HK-2 (cell line): ENCODE results near the gene CDHR5.

Experiments
- DNase-seq: peaks from one replicate; pipeline ENCODE4 v3.0.0-alpha.2; 2018; ENCODE audit not compliant: unreplicated experiment

Gene CDHR5

DNA sequence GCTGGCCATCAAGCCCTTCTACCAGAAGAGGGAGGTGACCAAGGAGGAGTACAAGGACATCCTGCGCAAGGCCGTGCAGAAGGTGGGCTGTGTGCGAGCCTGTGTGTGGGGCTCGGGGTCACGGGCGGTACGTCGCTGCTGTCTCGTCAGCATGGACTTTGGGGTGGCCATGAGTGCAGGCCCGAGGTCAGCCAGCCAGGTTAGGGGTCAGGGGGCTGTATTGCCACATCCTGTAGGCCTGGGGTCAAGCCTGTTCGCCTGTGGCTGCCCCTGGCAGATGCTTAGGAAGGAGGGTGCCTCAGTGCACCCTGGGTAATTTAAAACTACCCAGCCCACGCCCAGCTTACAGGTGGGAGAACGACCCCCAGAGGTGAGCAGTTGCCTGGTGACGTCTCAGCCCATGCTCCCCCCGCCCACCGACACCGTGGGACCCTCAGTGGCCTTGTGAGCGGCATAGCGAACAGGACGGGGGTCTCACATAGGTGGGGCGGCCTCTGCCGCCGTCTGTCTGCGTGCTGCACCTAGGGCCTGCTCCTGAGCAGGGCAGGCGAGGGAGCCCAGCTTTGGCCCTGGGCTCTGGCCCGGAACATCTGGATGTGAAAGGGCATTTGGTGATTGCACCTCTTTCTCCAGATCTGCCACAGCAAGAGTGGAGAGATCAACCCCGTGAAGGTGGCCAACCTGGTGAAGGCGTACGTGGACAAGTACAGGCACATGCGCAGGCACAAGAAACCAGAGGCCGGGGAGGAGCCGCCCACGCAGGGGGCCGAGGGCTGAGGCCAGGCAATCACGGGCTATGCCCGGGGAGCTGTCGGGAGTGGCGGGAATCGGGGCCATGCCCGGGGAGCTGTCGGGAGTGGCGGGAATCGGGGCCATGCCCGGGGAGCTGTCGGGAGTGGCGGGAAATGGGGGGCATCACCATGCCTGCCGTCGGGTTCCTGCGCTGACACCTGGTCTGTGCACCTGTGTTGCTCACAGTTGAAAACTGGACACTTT is 13.5 kb downstream of the CDHR5 start:
- no peak for DNase-seq

DNA sequence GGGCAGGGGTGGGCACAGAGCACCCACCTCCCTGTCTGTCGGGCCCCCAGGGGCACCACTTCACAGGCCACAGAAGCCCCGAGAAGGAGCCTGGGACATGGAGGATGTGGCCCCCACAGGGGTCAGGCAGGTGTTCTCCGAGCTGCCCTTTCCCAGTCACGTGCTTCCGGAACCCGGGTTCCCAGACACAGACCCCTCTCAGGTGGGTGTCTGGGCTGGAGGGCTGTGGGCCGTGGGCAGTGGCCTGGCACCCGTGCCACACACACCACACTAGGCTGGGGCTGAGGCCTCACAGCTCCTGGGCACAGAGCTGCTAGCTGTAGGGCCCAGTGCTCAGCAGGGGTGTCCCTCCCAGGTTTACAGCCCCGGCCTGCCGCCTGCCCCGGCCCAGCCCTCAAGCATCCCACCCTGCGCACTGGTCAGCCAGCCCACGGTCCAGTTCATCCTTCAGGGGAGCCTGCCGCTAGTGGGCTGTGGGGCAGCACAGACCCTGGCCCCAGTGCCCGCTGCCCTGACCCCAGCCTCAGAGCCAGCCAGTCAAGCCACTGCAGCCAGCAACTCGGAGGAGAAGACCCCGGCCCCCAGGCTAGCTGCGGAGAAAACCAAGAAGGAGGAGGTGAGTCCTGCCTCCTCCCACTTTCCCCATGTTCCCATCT is 14.5 kb downstream of the CDHR5 start:
- no peak for DNase-seq

DNA sequence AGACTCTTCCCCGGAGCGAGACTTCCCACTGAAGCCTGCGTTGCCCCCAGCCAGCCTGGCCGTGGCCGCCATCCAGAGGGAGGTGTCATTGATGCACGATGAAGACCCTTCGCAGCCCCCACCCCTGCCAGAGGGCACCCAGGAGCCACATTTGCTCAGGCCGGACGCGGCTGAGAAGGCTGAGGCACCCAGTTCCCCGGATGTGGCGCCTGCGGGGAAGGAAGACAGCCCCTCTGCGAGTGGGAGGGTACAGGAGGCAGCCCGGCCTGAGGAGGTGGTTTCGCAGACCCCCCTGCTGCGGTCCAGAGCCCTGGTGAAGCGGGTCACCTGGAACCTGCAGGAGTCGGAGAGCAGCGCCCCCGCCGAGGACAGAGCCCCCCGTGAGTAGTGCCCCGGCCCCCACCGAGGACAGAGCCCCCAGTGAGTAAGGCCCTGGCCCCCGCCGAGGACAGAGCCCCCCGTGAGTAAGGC is 15.4 kb downstream of the CDHR5 start:
- no peak for DNase-seq

DNA sequence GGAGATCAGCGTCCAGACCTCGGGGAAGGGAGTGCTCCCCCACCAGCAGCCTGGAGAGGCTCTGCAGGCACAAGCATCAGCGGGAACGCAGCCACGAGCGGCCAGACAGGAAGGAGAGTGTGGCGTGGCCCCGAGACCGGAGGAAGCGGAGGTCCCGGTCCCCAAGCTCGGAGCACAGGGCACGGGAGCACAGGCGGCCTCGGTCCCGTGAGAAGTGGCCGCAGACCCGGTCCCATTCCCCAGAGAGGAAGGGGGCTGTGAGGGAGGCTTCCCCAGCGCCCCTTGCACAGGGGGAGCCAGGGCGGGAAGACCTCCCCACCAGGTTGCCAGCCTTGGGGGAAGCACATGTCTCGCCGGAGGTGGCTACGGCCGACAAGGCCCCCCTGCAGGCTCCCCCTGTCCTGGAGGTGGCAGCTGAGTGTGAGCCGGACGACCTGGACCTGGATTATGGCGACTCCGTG is 15.9 kb downstream of the CDHR5 start:
- no peak for DNase-seq

DNA sequence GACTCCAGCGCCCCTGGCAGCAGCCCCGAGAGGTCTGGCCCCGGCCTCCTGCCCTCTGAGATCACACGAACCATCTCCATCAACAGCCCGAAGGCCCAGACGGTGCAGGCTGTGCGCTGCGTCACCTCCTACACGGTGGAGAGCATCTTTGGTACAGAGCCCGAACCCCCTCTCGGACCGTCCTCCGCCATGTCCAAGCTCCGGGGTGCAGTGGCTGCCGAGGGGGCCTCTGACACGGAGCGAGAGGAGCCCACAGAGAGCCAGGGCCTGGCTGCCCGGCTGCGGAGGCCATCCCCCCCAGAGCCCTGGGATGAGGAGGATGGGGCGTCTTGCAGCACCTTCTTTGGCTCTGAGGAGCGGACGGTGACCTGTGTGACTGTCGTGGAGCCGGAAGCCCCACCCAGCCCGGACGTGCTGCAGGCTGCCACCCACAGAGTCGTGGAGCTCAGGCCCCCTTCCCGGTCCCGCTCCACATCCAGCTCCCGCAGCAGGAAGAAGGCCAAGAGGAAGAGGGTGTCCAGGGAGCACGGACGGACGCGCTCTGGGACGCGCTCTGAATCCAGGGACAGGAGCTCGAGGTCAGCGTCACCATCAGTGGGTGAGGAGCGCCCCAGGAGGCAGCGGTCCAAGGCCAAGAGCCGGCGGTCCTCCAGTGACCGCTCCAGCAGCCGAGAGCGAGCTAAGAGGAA is 16.6 kb downstream of the CDHR5 start:
- no peak for DNase-seq

DNA sequence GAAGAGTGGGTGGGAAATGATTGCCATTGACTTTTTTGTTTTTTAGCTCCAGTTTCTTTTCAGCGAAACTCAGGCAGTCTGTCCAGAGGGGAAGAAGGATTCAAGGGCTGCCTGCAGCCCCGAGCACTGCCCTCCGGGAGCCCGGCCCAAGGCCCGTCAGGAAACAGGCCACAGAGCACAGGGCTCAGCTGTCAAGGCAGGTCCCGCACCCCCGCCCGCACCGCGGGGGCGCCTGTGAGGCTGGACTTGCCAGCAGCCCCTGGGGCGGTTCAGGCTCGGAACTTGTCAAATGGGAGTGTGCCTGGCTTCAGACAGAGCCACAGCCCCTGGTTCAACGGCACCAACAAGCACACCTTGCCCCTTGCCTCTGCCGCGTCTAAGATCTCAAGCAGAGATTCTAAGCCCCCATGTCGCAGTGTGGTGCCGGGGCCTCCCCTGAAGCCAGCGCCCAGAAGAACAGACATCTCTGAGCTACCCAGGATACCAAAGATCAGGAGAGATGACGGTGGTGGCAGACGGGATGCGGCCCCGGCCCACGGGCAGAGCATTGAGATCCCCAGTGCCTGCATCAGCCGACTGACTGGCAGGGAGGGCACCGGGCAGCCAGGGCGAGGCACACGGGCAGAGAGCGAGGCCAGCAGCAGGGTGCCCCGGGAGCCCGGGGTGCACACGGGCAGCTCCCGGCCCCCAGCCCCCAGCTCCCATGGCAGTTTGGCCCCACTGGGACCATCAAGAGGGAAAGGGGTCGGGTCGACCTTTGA is 17.6 kb downstream of the CDHR5 start:
- DNase-seq, result no peak

DNA sequence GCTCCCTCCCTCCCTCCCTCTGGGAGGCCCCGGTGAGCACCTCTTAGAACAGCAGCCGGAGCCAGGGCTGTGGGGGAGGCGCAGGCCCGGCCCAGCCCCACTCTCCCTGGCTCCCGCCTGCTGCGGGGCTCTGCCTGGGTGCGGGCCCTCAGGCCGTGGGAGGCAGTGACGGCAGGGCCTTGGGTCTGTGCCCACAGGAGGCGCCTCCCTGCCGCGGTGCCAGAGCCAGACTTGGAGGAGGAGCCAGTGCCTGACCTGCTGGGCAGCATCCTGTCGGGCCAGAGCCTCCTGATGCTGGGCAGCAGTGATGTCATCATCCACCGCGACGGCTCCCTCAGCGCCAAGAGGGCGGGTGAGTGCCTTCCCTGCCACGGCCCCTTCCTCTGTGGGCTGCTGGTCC is 18.5 kb downstream of the CDHR5 start:
- no peak for DNase-seq

DNA sequence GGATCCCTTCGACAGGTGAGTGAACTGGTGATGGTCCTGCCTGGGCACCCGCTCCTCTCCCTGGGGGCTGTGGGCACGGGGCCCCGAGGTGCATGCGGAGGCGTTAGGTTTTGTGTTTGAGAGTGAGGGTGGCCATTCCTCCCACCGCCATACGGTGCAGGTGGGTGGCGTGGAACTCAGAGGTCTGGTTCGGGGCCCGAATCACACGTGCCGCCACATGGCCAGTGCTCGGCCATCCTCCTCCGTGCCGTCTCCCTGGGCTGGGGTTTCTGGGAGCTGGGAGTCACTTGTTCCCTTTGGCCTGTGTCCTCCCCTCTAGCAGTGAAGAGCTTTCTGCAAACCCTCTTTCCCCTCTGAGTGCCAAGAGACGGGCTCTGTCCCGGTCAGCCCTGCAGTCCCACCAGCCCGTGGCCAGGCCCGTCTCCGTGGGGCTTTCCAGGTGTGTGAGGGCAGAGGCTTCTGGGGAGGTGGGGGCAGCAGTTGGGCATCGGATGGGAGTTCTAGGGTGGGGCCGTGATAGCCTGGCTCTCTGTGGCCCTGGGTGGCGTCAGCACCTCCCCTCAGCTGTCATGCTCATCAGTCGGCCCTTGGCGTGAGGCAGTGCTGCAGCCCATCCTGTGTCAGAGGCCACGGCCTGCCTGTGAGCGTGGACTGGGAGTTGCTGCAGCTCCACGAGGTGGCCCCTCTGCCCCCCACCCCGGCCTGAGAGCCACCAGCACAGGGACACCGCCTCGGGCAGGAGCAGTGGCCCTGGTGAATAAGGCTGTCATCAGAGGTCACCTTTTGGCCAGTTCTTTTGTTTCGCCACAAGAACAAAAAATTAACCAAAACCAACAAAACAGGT is 19.2 kb downstream of the CDHR5 start:
- DNase-seq, result no peak

DNA sequence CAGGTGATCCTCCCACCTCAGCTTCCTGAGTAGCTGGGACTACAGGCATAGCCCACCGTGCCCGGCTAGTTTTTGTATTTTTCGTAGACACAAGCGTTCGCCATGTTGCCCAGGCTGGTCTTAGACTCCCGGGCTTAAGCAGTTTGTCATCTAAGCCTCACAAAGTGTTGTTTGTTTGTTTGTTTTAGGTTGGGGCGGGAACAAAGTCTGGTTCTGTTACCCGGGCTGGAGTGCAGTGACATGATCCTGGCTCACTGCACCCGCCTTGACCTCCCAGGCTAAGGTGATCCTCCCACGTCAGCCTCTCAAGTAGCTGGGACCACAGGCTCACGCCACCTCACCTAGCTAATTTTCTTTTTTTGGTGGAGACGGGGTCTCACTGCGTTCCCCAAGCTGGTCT is 21.6 kb downstream of the CDHR5 start:
- no peak for DNase-seq

DNA sequence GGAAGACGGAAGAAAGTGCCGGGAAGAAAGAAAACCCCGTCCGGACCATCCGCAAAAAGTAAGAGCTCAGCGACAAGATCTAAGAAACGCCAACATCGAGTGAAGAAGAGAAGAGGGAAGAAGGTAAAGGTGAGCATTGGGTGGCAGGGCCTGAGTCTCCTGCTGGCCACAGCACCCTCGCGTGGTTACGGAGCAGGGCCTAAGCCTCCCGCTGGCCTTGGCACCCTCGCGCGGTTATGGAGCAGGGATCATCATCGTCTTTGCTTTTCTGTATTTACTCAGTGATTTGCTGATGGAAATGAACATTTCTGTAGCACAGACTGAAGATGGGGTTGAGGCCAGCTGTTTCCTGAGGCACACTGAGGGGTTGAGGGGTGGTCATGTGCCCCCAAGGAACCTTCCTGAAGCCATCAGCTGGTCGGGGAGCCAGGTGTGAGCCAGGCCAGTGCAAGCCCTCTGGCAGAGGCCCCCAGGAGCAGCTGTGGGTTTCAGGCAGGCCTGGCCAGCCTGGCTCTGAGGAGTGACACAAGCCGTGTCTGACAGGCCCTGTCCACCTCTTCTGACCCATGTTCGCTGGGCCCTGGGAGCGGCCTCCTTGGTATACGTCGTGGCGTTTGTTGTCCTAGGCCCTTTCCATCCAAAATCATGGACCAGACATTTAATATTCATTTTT is 23.0 kb downstream of the CDHR5 start:
- DNase-seq, result no peak

DNA sequence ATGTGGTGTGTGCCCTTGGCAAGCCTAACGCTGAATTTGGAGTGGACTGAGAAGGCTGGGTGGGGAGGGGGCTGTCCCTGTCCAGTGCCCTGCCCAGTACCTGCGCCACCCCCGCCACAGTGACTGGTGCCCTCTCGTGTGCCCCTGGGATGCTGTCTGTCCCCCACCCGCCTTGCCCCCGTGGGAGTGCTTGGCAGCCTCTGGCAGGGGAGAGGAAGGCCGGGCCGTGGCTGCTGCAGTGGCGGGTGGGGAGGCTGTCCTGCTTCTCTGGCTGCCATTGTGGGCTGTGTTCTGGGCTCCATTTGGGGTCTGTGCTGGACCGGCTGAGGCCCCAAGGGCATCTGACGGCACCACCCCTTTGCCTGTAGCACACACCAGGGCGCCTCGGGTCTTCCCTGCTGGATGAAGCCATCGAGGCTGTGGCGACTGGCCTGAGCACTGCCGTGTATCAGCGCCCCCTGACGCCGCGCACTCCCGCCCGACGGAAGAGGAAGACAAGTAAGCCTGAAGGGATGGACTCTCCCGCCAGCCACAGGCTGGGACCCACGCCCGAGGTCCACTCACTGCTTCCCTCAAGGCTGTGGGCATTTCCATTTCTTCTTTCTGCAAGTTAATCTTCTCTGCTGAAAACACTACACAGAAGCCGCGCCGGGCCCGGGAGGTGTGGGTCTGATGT is 26.6 kb downstream of the CDHR5 start:
- no peak for DNase-seq

DNA sequence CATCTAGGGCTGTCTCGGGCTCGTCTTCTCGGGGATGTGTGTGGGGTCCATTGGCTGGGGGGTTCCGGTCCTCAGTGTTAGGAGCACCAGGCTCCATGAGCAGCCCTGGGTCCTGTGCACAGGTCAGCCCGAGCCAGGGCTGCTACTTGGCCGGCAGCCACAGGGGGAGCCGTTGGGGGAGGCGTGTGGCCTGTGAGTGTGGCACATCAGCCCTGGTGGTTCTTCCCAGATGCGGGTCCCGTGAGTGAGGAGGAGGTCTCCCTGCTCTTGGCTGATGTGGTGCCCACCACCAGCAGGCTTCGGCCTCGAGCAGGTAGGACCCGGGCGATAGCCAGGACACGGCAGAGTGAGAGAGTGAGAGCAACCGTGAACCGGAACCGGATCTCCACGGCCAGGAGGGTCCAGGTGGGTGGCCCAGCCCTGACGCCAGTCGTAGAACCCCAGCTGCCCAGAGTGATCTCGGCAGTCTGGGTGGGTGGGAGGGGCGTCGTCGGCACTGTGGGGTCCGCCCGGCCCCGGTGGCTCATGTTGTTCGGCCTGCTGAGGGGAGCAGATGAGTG is 27.5 kb downstream of the CDHR5 start:
- DNase-seq, result no peak

DNA sequence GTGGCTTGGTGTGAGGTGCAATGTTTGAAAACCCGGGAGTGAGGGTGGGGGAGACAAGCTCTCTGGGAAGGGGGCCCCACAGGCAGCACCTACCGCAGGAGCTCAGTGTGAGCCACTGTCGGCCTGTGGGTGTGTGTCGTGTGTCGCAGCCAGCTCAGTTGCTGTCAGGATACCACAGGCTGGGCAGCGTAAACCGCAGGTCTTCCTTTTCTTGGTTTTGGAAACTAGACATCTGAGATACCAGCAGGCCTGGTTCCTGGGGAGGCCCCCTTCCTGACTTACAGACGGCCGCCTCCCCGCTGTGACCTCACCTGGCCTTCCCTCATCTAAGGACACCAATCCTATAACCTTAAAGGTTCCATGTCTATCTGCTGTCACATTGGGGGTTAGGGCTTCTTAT is 28.4 kb downstream of the CDHR5 start:
- no peak for DNase-seq

DNA sequence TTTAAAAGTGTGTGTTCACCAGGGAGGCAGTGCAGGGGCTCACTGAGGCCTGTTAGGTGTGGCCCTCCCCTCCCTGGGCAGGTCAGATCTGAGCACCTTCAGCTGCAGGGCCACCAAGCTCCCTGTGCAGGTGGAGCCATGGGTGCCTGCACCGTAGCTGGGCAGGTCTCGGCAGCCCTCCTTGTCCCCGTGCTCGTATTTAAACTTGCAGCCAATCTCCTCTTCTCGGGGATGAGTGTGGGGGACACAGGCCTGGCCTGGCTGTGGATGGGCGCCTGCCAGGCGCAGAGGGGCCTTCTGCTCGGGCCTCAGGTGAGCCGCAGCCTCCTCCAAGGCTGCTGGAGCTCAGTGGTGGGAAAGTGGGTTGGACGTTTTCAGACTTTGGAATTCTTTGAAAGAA is 29.4 kb downstream of the CDHR5 start:
- DNase-seq, result no peak

DNA sequence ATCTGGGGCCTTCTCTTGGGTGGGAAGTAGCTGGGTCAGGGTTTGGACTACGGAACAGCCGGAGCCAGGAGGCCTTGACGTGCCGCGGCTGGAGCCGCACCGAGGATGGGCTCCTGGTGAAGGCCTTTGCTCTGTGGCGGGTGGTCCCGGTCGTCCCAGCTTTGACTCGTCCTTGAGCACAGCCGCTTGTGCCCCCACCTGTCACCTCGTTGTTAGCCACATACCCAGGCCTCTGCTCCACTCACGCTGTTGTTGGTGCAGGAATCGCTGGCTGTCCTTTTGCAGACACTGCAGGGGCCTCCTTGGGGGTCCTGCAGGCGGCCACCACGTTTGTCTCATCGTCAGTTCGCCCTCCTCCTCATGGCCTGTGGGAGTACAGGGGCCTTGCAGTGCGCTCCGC is 31.4 kb downstream of the CDHR5 start:
- DNase-seq, result no peak

DNA sequence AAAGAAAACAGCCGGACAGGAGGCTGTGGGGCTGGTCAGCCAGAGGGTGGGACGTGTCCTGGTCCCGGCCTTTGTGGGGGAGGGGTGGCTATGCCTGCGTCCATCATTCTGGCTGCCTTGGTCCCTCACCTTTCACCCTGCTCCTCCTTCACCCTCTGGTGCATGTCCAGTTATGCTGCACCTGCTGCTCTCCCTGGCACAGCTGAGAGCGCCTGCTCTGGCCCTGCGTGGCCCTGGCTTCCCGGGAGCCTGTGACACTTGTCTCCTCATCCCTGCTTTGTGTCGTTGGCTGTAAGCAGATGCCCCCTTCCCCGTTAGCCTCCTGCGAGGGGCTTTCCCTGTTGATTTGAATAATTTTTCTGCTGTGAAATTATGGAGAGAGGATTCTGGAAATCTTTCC is 31.8 kb downstream of the CDHR5 start:
- no peak for DNase-seq

DNA sequence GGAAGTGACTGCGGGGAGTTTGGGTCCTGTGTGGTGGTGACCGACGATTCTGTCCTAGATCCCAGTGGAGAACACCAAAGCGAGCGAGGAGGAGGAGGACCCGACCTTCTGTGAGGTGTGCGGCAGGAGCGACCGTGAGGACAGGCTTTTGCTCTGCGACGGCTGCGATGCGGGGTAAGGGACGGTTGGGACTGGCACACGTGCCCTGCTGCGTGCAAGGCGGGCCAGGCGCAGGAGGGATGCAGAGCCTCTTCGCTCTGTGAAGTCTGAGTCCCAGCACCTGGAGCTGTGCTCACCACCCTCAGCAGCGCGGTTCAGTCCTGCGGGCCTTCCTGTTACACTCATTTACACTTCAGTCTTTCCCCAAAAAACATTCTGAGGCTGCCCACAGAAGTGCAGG is 32.3 kb downstream of the CDHR5 start:
- no peak for DNase-seq

DNA sequence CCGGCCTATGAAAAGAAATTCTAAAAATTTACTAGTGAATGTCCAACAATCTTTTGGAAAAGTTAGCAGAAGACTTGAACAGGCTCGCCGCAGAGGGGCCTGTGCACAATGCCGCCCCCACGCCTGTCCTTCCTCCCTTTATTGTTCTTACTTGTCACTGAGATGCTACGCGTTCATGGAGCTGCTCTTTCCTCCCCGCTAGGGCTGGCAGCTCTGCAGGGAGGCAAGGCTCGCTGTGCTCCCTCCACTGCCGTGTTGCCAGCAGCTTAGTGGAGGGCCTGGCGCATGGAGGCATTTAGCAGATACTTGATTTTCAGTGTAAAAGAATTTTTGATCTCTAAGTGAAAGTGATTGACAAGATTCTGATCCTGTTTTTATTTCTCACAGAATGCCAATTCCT is 33.8 kb downstream of the CDHR5 start:
- DNase-seq, result no peak

DNA sequence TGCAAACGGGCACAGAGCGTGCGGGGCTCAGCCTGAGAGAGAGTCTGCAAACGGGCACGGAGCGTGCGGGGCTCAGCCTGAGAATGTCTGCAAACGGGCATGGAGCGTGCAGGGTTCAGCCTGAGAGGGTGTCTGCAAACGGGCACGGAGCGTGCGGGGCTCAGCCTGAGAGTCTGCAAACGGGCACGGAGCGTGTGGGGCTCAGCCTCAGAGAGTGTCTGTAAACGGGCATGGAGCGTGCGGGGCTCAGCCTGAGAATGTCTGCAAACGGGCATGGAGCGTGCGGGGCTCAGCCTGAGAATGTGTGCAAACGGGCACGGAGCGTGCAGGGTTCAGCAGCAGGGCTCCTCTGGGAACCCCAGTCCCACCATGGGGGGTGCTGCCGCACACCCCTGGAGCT is 35.0 kb downstream of the CDHR5 start:
- no peak for DNase-seq
